ENCODE data around the gene PEPD.

PEPD gene

DNA sequence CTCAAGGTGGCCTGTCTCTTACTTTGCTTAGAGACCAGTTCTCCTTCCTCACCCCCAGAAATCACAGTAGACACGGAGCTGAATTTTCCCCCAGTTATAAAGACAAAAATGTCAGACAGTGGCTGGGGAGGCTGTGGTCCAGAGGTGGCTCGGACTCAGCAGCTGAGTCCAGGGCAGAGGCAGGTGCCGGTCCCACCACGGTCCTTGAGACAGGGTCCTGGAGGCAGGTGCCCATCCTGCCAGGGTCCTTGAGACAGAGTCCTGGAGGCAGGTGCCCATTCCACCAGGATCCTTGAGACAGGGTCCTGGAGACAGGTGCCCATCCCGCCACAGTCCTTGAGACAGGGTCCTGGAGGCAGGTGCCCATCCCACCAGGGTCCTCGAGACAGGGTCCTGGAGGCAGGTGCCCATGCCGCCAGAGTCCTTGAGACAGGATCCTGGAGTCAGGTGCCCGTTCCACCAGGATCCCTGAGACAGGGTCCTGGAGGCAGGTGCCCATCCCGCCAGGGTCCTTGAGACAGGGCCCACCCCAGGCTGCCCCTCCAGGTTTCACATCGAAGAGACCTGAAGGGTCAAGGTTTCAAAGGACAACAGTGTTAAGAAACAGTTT is 23.1 kb downstream of the PEPD start:
- TF ChIP-seq, protein P1, sequence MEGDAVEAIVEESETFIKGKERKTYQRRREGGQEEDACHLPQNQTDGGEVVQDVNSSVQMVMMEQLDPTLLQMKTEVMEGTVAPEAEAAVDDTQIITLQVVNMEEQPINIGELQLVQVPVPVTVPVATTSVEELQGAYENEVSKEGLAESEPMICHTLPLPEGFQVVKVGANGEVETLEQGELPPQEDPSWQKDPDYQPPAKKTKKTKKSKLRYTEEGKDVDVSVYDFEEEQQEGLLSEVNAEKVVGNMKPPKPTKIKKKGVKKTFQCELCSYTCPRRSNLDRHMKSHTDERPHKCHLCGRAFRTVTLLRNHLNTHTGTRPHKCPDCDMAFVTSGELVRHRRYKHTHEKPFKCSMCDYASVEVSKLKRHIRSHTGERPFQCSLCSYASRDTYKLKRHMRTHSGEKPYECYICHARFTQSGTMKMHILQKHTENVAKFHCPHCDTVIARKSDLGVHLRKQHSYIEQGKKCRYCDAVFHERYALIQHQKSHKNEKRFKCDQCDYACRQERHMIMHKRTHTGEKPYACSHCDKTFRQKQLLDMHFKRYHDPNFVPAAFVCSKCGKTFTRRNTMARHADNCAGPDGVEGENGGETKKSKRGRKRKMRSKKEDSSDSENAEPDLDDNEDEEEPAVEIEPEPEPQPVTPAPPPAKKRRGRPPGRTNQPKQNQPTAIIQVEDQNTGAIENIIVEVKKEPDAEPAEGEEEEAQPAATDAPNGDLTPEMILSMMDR (IDR thresholded peaks at IDR 0.05; ENCODE audit: borderline replicate concordance, insufficient read depth, low read depth, low read length), result no peak
- no peak overlapping the region for H3K4me3 ChIP-seq (ENCODE audit: low read depth, low read length)

DNA sequence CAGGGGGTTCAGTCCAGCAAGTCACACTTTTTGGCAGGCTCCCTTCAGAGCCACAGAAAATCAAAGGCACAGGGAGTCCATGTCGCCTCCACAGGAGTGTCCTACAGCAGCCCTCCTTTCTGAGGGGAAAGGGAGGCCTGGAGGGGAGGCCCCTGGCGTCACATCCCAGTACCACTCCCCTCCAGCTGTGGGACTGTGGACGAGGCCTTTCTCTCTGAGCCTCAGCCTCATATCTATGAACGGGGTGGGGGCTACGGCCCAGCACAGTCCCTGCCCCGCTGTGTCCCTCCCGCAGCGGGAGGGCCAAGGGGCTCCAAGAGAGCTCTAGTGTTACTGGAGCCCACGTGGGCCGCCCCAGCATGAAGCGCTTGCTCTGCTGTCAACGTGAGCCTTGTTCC is 23.8 kb downstream of the PEPD start:
- no peak overlapping the region for H3K4me3 ChIP-seq (ENCODE audit: low read depth, low read length)
- TF ChIP-seq, protein P1 (IDR thresholded peaks at IDR 0.05; ENCODE audit: borderline replicate concordance, insufficient read depth, low read depth, low read length), result no peak

DNA sequence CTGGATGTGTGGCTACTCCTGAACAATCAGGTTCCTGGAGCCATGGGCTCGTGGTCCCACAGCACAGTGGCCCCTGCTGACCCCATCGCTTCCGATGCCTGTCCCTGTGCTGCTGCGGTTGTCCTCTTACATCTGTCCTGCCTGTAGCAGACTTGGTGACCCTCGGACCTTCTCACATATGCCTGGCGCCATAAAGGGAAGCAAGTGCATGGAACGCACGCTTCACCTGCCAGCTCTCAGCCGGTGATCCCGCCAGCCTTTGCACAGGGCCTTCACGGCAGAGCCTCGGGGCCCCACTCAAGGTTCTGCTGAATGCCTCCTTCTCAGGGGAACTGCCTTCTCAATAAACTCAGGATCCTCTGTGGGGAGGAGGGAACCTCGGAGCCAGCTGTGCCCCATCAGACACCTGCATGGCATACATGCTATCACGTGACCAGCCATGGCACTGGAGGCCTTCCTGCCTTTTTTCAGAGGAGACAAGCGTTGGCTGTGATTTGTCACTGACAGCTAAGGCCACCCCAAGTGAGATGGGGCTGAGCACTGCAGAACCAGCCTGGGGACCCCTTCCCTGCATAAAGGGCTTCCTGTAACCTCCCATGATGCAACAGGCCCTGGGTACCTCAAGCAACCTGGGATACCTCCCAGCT is 24.3 kb downstream of the PEPD start:
- TF ChIP-seq, protein P1 (IDR thresholded peaks at IDR 0.05; ENCODE audit: borderline replicate concordance, insufficient read depth, low read depth, low read length), result no peak
- H3K4me3 ChIP-seq (ENCODE audit: low read depth, low read length), result no peak overlapping the region

DNA sequence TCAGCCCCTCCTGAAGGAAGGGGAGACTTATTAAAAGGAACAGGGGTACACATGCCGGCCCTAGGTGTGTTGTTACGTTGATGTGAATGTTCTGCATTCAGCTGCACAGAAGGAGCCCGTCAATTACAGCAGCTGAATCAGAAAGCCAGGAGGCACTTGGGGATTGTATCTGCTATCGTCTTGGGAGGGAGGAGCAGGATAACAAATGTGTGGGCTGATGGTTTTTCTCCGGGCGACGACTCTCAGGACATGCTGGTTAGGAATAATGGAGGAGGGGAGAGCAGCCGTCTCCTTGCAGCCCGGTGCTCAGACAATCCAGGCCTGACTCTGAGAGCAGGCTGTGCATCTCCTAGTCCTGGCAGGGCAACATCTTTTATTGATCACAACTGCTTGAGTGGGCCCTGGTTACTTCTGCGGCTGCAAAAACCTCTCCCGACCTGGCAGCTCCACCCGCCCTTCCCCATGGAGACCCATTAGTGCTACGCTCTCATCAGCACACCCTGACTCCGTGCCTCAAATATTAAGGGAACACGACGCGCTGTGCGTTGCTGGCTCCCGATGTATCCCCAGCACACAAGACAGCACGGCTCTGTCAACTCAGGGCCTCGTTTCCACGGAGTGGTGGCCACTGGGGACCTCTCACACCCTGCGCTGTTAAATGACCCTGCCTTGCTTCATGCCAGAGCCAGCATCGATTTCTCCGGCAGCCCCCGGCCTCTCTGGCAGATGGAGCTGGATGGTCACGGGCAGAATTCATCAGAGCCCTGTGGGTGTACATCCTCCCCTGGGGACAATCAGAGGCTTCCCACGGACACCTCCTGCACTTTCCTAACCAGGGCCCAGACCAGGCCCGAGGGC is 25.3 kb downstream of the PEPD start:
- H3K4me3 ChIP-seq (ENCODE audit: low read depth, low read length), result no peak overlapping the region
- TF ChIP-seq, protein P1 (IDR thresholded peaks at IDR 0.05; ENCODE audit: borderline replicate concordance, insufficient read depth, low read depth, low read length), result no peak

DNA sequence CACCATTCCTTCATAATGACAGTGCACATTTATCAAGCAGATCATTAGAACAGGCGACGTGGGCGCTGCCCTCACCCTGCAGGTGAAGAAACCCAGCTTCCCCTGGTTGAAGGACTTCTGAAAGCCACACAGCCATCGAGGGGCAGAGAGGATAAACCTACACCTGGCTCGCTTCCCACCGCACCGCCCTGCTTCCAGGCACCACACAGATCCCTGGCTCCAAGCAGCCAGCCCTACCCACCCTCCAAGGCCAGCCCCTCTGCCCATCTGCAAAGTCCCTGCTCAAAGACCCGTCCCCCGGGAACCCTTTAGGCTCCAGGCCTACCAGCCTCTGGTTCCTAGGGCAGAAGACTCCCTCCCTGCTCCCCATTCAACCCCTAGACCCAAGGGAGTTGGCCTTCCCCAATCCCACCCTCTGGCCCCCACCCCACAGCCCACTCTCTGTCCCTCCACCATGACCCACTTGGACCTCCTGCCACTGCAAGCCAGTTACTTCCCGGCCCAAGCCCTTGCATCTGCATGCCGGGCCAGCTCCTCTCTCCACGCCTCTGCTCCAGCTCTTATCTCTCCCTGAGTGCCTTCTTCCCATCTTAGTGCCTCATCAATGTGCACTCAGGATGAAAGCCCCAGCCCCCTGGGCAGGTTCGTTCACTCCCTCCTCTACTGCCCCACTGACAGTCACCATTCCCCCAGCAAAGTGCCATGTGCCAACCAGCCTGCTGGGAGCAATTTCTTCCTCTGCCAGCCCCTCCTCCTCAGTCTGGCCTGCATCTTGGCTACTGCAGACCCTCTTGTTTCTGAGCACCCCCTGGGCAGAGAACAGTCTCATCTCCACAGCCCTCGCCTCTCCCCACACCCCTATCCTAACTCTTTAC is 28.0 kb downstream of the PEPD start:
- no peak overlapping the region for H3K4me3 ChIP-seq (ENCODE audit: low read depth, low read length)
- TF ChIP-seq, protein P1 (IDR thresholded peaks at IDR 0.05; ENCODE audit: borderline replicate concordance, insufficient read depth, low read depth, low read length), result no peak

DNA sequence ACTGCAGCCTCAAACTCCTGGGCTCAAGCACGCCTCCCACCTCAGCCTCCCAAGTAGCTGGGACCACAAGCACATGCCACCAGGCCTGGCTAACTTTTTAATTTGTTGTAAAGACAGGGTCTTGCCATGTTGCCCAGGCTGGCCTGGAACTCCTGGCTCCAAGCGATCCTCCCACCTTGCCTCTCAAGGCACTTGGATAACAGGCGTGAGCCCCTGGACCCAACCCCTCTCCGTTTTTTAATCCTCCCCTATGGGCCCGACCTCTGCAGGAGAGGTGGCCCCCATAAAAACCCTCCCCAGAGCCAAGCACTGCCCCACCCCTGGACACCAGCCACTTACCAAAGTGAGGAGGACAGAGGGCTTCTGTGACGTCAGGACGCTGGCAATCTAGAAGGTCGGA is 28.6 kb downstream of the PEPD start:
- TF ChIP-seq, protein P1 (IDR thresholded peaks at IDR 0.05; ENCODE audit: borderline replicate concordance, insufficient read depth, low read depth, low read length), result no peak
- H3K4me3 ChIP-seq (ENCODE audit: low read depth, low read length), result no peak overlapping the region

Measured in GM12875 (cell line).